ENCODE data around the gene ERV3-1. TPM values are rescaled to one million over a fixed set of nuclear protein-coding genes. Genes with fewer than 3 reads are reported as not detected.
"Not testable (repeated sequence)": the region's sequence is repeated elsewhere in the genome, so short reads cannot be mapped to it uniquely, and the experiment has no call there.

Gene ERV3-1
- polyA plus RNA-seq, 10 donors, result 8.3 to 24.1 (median 11.2) TPM

DNA sequence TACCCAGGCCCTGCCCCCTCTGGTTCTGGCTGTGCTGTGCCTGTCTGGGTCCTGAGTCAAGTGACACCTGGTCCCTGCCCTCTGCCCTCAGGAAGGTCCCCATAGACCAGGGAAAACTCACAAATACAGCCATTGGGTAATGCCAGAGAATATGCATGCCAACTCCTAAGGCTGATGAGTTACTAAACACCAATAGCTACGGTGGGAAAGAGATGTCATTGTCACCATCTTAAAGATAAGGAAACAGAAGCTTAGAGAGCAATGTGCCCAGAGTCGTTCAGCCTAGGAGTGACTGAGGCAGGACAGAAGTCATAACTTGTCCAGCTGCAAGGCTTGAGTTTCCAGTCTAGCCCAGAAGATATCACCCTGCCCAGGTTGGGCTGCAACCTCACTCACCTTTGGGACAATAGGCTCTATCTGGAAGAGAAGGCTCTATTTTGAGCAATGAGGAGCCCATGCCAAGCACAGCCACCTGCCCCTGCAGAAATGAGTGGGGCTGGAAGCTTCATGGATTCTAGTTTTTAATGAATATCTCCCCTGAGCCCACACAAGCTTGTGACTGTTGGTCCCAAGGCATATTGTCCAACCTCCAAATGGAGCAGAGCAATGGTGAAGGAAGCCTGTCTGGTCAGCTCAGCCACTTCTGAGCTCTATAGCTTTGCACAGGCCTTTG is 60.8 kb downstream of the ERV3-1 start:
- DNase-seq, result no peak

DNA sequence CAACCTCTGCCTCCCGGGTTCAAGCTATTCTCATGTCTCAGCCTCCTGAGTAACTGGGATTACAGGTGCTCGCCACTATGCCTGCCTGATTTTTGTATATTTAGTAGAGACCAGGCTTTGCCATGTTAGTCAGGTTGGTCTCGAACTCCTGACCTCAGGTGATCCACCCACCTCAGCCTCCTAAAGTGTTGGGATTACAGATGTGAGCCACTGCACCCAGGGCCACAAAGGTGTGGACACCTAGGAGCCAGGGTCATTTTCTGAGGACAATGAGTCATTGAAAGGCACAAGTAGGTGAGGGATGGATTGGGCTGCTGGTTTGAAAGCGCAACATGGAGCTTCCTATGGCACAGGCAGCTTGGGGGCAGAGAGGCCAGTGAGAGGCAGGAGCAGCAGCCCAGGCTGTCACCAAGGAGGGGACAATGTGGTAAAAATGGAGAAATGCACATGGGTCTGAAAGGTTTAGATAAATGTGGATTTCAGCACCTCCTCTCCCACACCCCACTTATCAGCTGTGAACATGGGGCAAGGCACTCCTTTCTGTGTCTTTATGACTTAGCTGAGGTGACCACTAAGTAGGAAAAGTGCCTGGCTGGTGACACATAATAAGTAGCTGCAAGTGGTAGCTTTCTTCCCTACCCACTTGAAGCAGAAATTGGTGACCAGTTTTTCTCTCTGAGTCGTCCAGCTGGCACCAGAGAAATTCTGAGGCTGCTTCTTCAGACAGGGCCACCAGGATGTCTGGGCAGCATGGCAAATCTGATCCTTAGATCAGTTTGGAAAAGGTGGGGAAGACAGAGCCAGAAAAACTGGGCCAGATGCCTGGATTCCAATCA is 61.6 kb downstream of the ERV3-1 start:
- not testable (repeated sequence) for DNase-seq

Other genes starting within 250 kb of the ERV3-1 start
- gene ZNF138, start 212.3 kb downstream of the ERV3-1 start, polyA plus RNA-seq (ENCODE audit: insufficient read length in 10 of 10), result 10 to 100 TPM in 9 of 10 donors, 1 to 10 TPM in 1; 7.7 to 16.3 (median 13.2) TPM
- gene ZNF273, start 103.4 kb downstream of the ERV3-1 start, polyA plus RNA-seq (ENCODE audit: insufficient read length in 10 of 10), result 1 to 10 TPM; 4.4 to 7.1 (median 6.1) TPM
- 10 to 100 TPM in 7 of 10 donors, 1 to 10 TPM in 3; 7.6 to 27.5 (median 13.3) TPM for gene ZNF117, start 15.7 kb downstream of the ERV3-1 start, polyA plus RNA-seq (ENCODE audit: insufficient read length in 10 of 10)